Psoas muscle (tissue), 8 donors: ENCODE results near the gene ACAD9. TPM values are rescaled to one million over a fixed set of nuclear protein-coding genes. Genes with fewer than 3 reads are reported as not detected.
A peak's percentile ranks its signal among the peaks of the same experiment; 100 is the strongest.

Source experiments
- ATAC-seq, 4 donors: fragments of 200-7000 bp; cut with Tn5 transposase; one replicate each; pipeline ENCODE4 v1.9.1; 2020; ENCODE audit warnings: moderate library complexity in 3 of 4, mild to moderate bottlenecking in 2 of 4
- DNase-seq, 2 donors: peaks; one replicate each; pipeline ENCODE4 v3.0.0-alpha.2; 2020
- H3K27ac ChIP-seq: fragments of 200-600 bp; one replicate; pipeline ENCODE4 v1.8.0; 2022
- H3K27me3 ChIP-seq, 3 donors: fragments of 200-600 bp in 1 of 3; one replicate each; pipeline versions ENCODE4 v1.6.1 to v1.8.0; 2013 to 2022; ENCODE audit warnings: low read length in 2 of 3, mild to moderate bottlenecking in 2 of 3, moderate library complexity in 1 of 3; ENCODE audit not compliant: insufficient read depth in 3 of 3
- H3K36me3 ChIP-seq, 2 donors: fragments of 200-600 bp in 1 of 2; one replicate each; pipeline versions ENCODE4 v1.6.1 to v1.8.0; 2013 to 2022; ENCODE audit warnings: low read depth in 1 of 2, mild to moderate bottlenecking in 1 of 2, moderate library complexity in 1 of 2; ENCODE audit not compliant: insufficient read depth in 1 of 2
- H3K4me1 ChIP-seq: fragments of 200-600 bp; one replicate; pipeline ENCODE4 v1.8.0; 2022
- H3K4me3 ChIP-seq: fragments of 200-600 bp; one replicate; pipeline ENCODE4 v1.8.0; 2022; ENCODE audit warnings: mild to moderate bottlenecking
- H3K9me3 ChIP-seq: fragments of 200-600 bp; one replicate; pipeline ENCODE4 v1.8.0; 2022
- CTCF ChIP-seq: fragments of 200-600 bp; IDR thresholded peaks from one replicate; pipeline ENCODE4 v1.8.0; 2022; ENCODE audit warnings: antibody characterized with exemption
- WGBS, 3 donors: extraction: QIAGEN DNeasy Blood & Tissue Kit; methylation state at CpG; one replicate each; pipeline versions ENCODE4 v1.1.6 to v1.1.7; 2013; 5-methylcytosine and 5-hydroxymethylcytosine counted together
- intact Hi-C, 2 donors: fragments of 100-400 bp; cut with DNase I; formaldehyde crosslinking; loops; one replicate each; pipeline versions ENCODE4 v1.11.0 to v1.14.2; 2022
- polyA plus RNA-seq, 3 donors: library from polyadenylated mRNA; stranded (reverse); fragments of 200-250 nt; gene quantifications; one replicate each; pipeline ENCODE4 v1.2.3, GENCODE V29; 2013
- total RNA-seq, 4 donors: library from RNA; stranded (reverse); fragmentation: NEBNext Ultra II Directional in 2 of 4; extraction: Animal tissue kit (Norgen Biotek cat#: 25700) in 2 of 4; gene quantifications; one replicate each; pipeline versions ENCODE4 v1.2.1 to v1.2.4, GENCODE V29; 2021 to 2023
- donor health status: healthy with polysubstance abuse.
- donor health status: DM: no; HTN: no; CAD: no; lungs with moderate emphysema.
- donor health status: Bipolar disorder and iron deficiency.
- donor health status: healthy.
- donor health status: DM: yes; HTN: yes; CAD: no.
- donor health status: DM: no; HTN: no; CAD: no.
- donor health status: DM: no; HTN: no; CAD: no.
- donor health status: DM: yes; HTN: yes; CAD: no.

Gene ACAD9
- total and polyA plus RNA-seq, 7 donors, result 17.0 to 47.8 (median 29.7) TPM

GRCh38 chr3:128841926-128842920 is 37.2 kb upstream of the ACAD9 start:
- intact Hi-C loops, result no loop called here
- no peak overlapping the region for H3K4me3 ChIP-seq
- no peaks in the 10 kb centered on the region for H3K9me3 ChIP-seq

GRCh38 chr3:128844502-128844901 is 34.9 kb upstream of the ACAD9 start:
- Histone ChIP-seq H3K9me3 (no peaks in the 10 kb centered on the region), H3K36me3 (no peaks in the 10 kb centered on the region), H3K27ac (no peak overlapping the region), H3K27me3 (no peaks in the 10 kb centered on the region), H3K4me3 (no peak overlapping the region), H3K4me1 (peaks cover 12% of the 10 kb centered on the region)
- ATAC-seq (no peak), DNase-seq (no peak)
- TF ChIP-seq CTCF, result no peak
- WGBS, 3 donors, result 82 to 89% (median 88%) methylated on average over 6 of the region's 6 CpGs
- intact Hi-C loops, result no loop called here

More at GRCh38 chr3:128841926-128842920, 37.2 kb upstream of the ACAD9 start:
- TF ChIP-seq CTCF, result no peak
- Histone ChIP-seq H3K27me3 (no peaks in the 10 kb centered on the region), H3K27ac (no peak overlapping the region), H3K4me1 (peaks cover 12% of the 10 kb centered on the region), H3K36me3 (no peaks in the 10 kb centered on the region)
- no peak for ATAC-seq
- 84 to 90% (median 86%) methylated on average over 10 of the region's 10 CpGs for WGBS, 3 donors
- no peak for DNase-seq

- Histone ChIP-seq H3K27me3 (no peaks in the 10 kb centered on the region), H3K36me3 (no peaks in the 10 kb centered on the region), H3K4me3 (peak overlapping the region; percentile 66), H3K9me3 (no peaks in the 10 kb centered on the region), H3K27ac (peak overlapping the region; percentile 81), H3K4me1 (peaks cover 12% of the 10 kb centered on the region)
- intact Hi-C loops, result loop anchor here (1.0 to 5.0 kb wide), 3 partner anchors 34 to 168 kb away; partner anchors contain the start of gene ACAD9 (in 1 of the 2)
- ATAC-seq, result peak in 2 of 4 donors; percentile 2 to 11
- no peak for TF ChIP-seq CTCF
- 38 to 41% (median 39%) methylated on average over 14 of the region's 14 CpGs for WGBS, 3 donors
- DNase-seq, result no peak
These were observed 34.2 kb upstream of the ACAD9 start for GRCh38 chr3:128845119-128845777.

GRCh38 chr3:128845778-128846485 is 33.5 kb upstream of the ACAD9 start:
- H3K36me3 ChIP-seq, result no peaks in the 10 kb centered on the region
- DNase-seq (peak; percentile 88 to 96), ATAC-seq (peak; percentile 94 to 97 (median 96))
- H3K27me3 ChIP-seq, result no peaks in the 10 kb centered on the region
- H3K4me3 ChIP-seq, result peak overlapping the region; percentile 66
- H3K4me1 ChIP-seq, result peaks cover 12% of the 10 kb centered on the region
- peak; percentile 67 for TF ChIP-seq CTCF
- intact Hi-C loops, result loop anchor here (1.0 to 5.0 kb wide), 5 partner anchors 33 to 229 kb away; partner anchors contain the start of gene ACAD9 (in 1 of the 2)
- H3K9me3 ChIP-seq, result no peaks in the 10 kb centered on the region
- H3K27ac ChIP-seq, result peak overlapping the region; percentile 81
- WGBS, 3 donors, result 1 to 3% (median 2%) methylated on average over 21 to 32 of the region's 32 CpGs
